Brain microvascular endothelial cell (primary cell): ENCODE data around the gene KASH5.
A peak's percentile ranks its signal among the peaks of the same experiment; 100 is the strongest.

ENCODE experiments used
- DNase-seq: peaks from one replicate; pipeline ENCODE4 v3.0.0-alpha.2; 2020
- H3K27ac ChIP-seq: fragments of 250-450 bp; sonication (Bioruptor Pico); 2 replicates; pipeline ENCODE4 v1.5.1; 2020; ENCODE audit warnings: mild to moderate bottlenecking, moderate library complexity
- H3K27me3 ChIP-seq: fragments of 250-450 bp; sonication (Bioruptor Pico); replicated peaks from 2 replicates; pipeline ENCODE4 v1.5.1; 2020; ENCODE audit warnings: mild to moderate bottlenecking
- H3K36me3 ChIP-seq: fragments of 250-450 bp; sonication (Bioruptor Pico); replicated peaks from 2 replicates; pipeline ENCODE4 v1.5.1; 2020; ENCODE audit warnings: mild to moderate bottlenecking
- H3K4me3 ChIP-seq: 2 replicates; pipeline ENCODE4 v1.5.1; 2011; ENCODE audit warnings: low read depth, mild to moderate bottlenecking, control low read depth, low read length, moderate library complexity
- CTCF ChIP-seq: IDR thresholded peaks from 2 replicates; pipeline ENCODE4 v1.5.1; 2011; ENCODE audit warnings: low read depth, mild to moderate bottlenecking, moderate library complexity, low read length, control low read depth, inconsistent platforms; ENCODE audit errors: missing control alignments
- in situ Hi-C: cut with HindIII; loops from 2 replicates; pipeline ENCODE4 v1.10.0; 2017; ENCODE audit warnings: low sequenced_read_pairs, low pct_ligation_motif_present

Gene KASH5, protein sequence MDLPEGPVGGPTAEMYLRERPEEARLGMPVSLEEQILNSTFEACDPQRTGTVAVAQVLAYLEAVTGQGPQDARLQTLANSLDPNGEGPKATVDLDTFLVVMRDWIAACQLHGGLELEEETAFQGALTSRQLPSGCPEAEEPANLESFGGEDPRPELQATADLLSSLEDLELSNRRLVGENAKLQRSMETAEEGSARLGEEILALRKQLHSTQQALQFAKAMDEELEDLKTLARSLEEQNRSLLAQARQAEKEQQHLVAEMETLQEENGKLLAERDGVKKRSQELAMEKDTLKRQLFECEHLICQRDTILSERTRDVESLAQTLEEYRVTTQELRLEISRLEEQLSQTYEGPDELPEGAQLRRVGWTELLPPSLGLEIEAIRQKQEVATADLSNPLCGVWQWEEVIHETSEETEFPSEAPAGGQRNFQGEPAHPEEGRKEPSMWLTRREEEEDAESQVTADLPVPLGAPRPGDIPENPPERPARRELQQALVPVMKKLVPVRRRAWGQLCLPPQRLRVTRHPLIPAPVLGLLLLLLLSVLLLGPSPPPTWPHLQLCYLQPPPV

DNA sequence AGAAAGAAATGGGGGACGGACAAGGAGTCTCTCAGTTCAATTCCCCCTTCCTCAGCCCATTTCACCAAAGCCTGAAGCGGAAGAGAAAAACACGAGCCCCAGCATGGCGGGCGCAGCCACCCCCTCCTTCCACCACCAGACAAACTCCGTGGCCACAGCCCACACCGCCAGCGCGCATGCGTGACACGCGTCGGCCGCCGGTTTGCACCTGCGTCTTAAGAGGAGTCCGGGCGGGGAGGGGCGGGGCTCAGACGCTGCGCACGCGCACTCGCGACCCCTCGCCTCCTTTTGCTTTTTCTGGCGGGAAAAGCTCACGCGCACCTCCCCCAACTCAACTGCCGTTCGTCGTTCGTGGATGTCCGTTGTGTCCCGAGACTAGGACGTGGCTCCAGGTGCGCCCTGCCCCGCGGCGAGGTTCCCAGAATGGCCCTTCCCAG, at the start of gene KASH5:
KASH5 (plus strand) TSS at position 314 of the 437 bp plus-strand sequence. CDS start 2,635 bp downstream, outside the sequence.
- DNase-seq: no peak
- TF ChIP-seq CTCF: no peak
- Histone ChIP-seq H3K36me3 (no peaks in the 10 kb centered on the region), H3K4me3 (no peak within 1 kb of the TSS), H3K27me3 (no peaks in the 10 kb centered on the region), H3K27ac (no peak within 1 kb of the TSS)
- in situ Hi-C loops: no loop called here

DNA sequence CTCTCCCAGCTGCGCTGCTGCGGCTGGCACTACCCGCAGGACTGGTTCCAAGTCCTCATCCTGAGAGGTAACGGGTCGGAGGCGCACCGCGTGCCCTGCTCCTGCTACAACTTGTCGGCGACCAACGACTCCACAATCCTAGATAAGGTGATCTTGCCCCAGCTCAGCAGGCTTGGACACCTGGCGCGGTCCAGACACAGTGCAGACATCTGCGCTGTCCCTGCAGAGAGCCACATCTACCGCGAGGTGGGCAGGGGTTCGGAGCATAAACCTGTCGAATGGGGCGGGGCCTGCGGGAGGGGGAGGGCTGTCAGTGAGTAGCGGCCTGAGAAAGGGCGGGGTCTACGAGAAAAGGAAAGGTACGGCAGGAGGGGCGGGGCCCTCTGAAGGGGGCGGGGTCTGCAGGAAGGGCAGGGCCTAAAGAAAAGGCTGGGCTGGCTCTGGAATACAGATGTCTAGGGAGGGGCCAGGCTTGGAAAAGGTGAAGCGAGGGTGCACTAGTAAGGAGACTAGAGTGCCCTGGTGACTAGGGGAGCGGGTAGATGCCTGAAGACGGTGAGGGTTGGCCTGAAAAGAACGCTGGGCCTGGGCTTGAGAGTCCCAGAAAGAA, 49.3 kb upstream of the KASH5 start:
- Histone ChIP-seq H3K36me3 (peaks cover 23% of the 10 kb centered on the region), H3K27me3 (no peaks in the 10 kb centered on the region), H3K27ac (no peak overlapping the region), H3K4me3 (peak overlapping the region; percentile 20)
- in situ Hi-C loops: no loop called here
- peak; percentile 47 for DNase-seq
- TF ChIP-seq CTCF: peak; percentile 6

GRCh38 chr19:49339301-49340068, 48.6 kb upstream of the KASH5 start:
- in situ Hi-C loops: no loop called here
- Histone ChIP-seq H3K36me3 (peaks cover 27% of the 10 kb centered on the region), H3K27ac (no peak overlapping the region), H3K4me3 (peak overlapping the region; percentile 20), H3K27me3 (no peaks in the 10 kb centered on the region)
- no peak for TF ChIP-seq CTCF
- peak; percentile 78 for DNase-seq

- no peak overlapping the region for H3K27ac ChIP-seq
- H3K36me3 ChIP-seq: peaks cover 34% of the 10 kb centered on the region
Observed at GRCh38 chr19:49340069-49340864, 47.8 kb upstream of the KASH5 start.

More at GRCh38 chr19:49340069-49340864, 47.8 kb upstream of the KASH5 start:
- DNase-seq: no peak
- no peaks in the 10 kb centered on the region for H3K27me3 ChIP-seq
- in situ Hi-C loops: no loop called here
- TF ChIP-seq CTCF: no peak
- H3K4me3 ChIP-seq: no peak overlapping the region
